Lung (tissue), 12 donors: ENCODE results near the gene GET3. TPM values are rescaled to one million over a fixed set of nuclear protein-coding genes. Genes with fewer than 3 reads are reported as not detected.

Source experiments
- ATAC-seq: fragments of 200-7000 bp; cut with Tn5 transposase; one replicate; pipeline ENCODE4 v1.9.1; 2020; ENCODE audit warnings: moderate number of reproducible peaks; ENCODE audit not compliant: insufficient read depth, low FRiP score
- DNase-seq, 3 donors: peaks; one replicate each; pipeline ENCODE4 v3.0.0-alpha.2; 2013 to 2017
- H3K27ac ChIP-seq, 2 donors: one replicate each; pipeline ENCODE4 v1.5.1; 2013; ENCODE audit warnings: mild to moderate bottlenecking in 2 of 2, moderate library complexity in 2 of 2, control low read depth in 1 of 2, inconsistent platforms in 1 of 2, low read depth in 1 of 2, low read length in 1 of 2
- H3K27me3 ChIP-seq, 3 donors: one replicate each; pipeline ENCODE4 v1.5.1; 2013; ENCODE audit warnings: low read length in 2 of 3; ENCODE audit not compliant: control insufficient read depth in 3 of 3, insufficient read depth in 3 of 3
- H3K36me3 ChIP-seq, 4 donors: one replicate each; pipeline ENCODE4 v1.5.1; 2013; ENCODE audit warnings: low read length in 4 of 4, mild to moderate bottlenecking in 1 of 4, moderate library complexity in 1 of 4; ENCODE audit not compliant: control insufficient read depth in 4 of 4, insufficient read depth in 4 of 4
- H3K4me1 ChIP-seq, 5 donors: one replicate each; pipeline ENCODE4 v1.5.1; 2013; ENCODE audit warnings: low read length in 5 of 5, mild to moderate bottlenecking in 2 of 5, moderate library complexity in 1 of 5; ENCODE audit not compliant: control insufficient read depth in 5 of 5, insufficient read depth in 5 of 5
- H3K4me3 ChIP-seq: one replicate; pipeline ENCODE4 v1.5.1; 2013; ENCODE audit warnings: mild to moderate bottlenecking, control low read depth, moderate library complexity
- H3K9ac ChIP-seq, 2 donors: one replicate each; pipeline ENCODE4 v1.5.1; 2013; ENCODE audit warnings: low read length in 2 of 2, control low read depth in 1 of 2; ENCODE audit not compliant: insufficient read depth in 1 of 2
- H3K9me3 ChIP-seq, 4 donors: one replicate each; pipeline ENCODE4 v1.5.1; 2013; ENCODE audit warnings: low read length in 3 of 4, mild to moderate bottlenecking in 1 of 4, moderate library complexity in 1 of 4; ENCODE audit not compliant: control insufficient read depth in 4 of 4, insufficient read depth in 3 of 4
- CTCF ChIP-seq: IDR thresholded peaks from 2 replicates; pipeline ENCODE4 v1.5.1; 2012; ENCODE audit warnings: mild to moderate bottlenecking; ENCODE audit errors: control extremely low read depth, extremely low read depth
- WGBS, 2 donors: extraction: QIAGEN DNeasy Blood & Tissue Kit; methylation state at CpG; one replicate each; pipeline ENCODE4 v1.1.7; 2013; 5-methylcytosine and 5-hydroxymethylcytosine counted together
- polyA plus RNA-seq, 2 donors: library from polyadenylated mRNA; stranded (reverse); fragments of 200-250 nt; gene quantifications; one replicate each; pipeline ENCODE4 v1.2.1, GENCODE V29; 2013
- total RNA-seq, 2 donors: library from RNA; depleted of rRNA in 1 of 2; stranded (reverse); fragments of >200 nt in 1 of 2; gene quantifications; one replicate each; pipeline ENCODE4 v1.2.1, GENCODE V29; 2014 to 2021
- donor health status: control.
- donor health status: control.
- donor health status: Bipolar disorder and iron deficiency.
- donor health status: healthy.
- donor health status: DM: yes; HTN: yes; CAD: no.

Gene GET3
- total and polyA plus RNA-seq, 4 donors: 33.4 to 112 (median 76.9) TPM

- Histone ChIP-seq H3K9me3 (no peaks in the 10 kb centered on the region), H3K36me3 (peaks cover 4 to 28% (median 22%) of the 10 kb centered on the region in 4 donors), H3K4me3 (no peak overlapping the region), H3K9ac (no peak overlapping the region), H3K27ac (no peak overlapping the region), H3K4me1 (peaks cover 5 to 18% (median 7%) of the 10 kb centered on the region in 5 donors), H3K27me3 (no peaks in the 10 kb centered on the region)
- no peak for DNase-seq
- no peak for ATAC-seq
- TF ChIP-seq CTCF: no peak
- WGBS, 2 donors: 62 to 73% methylated on average over 3 of the region's 3 CpGs
These were observed 7.2 kb upstream of the GET3 start for GRCh38 chr19:12730064-12730463.

- peaks cover 4 to 28% (median 22%) of the 10 kb centered on the region in 4 donors for H3K36me3 ChIP-seq
- 94 to 96% methylated on average over 24 of the region's 24 CpGs for WGBS, 2 donors
- H3K27me3 ChIP-seq: no peaks in the 10 kb centered on the region
- H3K4me3 ChIP-seq: no peak overlapping the region
- H3K9me3 ChIP-seq: no peaks in the 10 kb centered on the region
- no peak for DNase-seq
- H3K4me1 ChIP-seq: peaks cover 5 to 18% (median 7%) of the 10 kb centered on the region in 5 donors
- H3K9ac ChIP-seq: no peak overlapping the region
- ATAC-seq: no peak
- no peak for TF ChIP-seq CTCF
- H3K27ac ChIP-seq: no peak overlapping the region
These were observed 6.0 kb upstream of the GET3 start for GRCh38 chr19:12731337-12731736.

- DNase-seq: peak; percentile 43 to 56 (median 51)
- 1 to 2% methylated on average over 15 of the region's 15 CpGs for WGBS, 2 donors
- Histone ChIP-seq H3K27me3 (no peaks in the 10 kb centered on the region), H3K9ac (peak overlapping the region; percentile 59 to 94), H3K9me3 (no peaks in the 10 kb centered on the region), H3K36me3 (peaks cover 4 to 27% (median 20%) of the 10 kb centered on the region in 4 donors), H3K4me3 (peak overlapping the region; percentile 90), H3K4me1 (peaks cover 7 to 30% (median 13%) of the 10 kb centered on the region in 5 donors), H3K27ac (peak overlapping the region; percentile 97 to 99)
- ATAC-seq: no peak
- no peak for TF ChIP-seq CTCF
These were observed 3.7 kb upstream of the GET3 start for GRCh38 chr19:12733369-12734214.
